Hepatocyte (in vitro differentiated cells): ENCODE measurements around the gene COQ4. TPM values are rescaled to one million over a fixed set of nuclear protein-coding genes. Genes with fewer than 3 reads are reported as not detected.

Source experiments
- DNase-seq: peaks from one replicate; pipeline ENCODE4 v3.0.0-alpha.2; 2016; ENCODE audit warnings: low spot score
- H2AFZ ChIP-seq: fragments of 200-600 bp; sonication (generic); 2 replicates; pipeline ENCODE4 v1.6.0; 2016; ENCODE audit warnings: antibody characterized with exemption, mild to moderate bottlenecking
- H3K27ac ChIP-seq: fragments of 200-600 bp; sonication (generic); 2 replicates; pipeline ENCODE4 v1.5.1; 2016; ENCODE audit warnings: mild to moderate bottlenecking
- H3K27me3 ChIP-seq: fragments of 200-600 bp; sonication (generic); 2 replicates; pipeline ENCODE4 v1.6.1; 2016
- H3K36me3 ChIP-seq: fragments of 200-600 bp; sonication (generic); replicated peaks from 2 replicates; pipeline ENCODE4 v1.5.1; 2016; ENCODE audit warnings: low read depth; ENCODE audit not compliant: insufficient read depth
- H3K4me1 ChIP-seq: fragments of 200-600 bp; sonication (generic); 2 replicates; pipeline ENCODE4 v1.5.1; 2016; ENCODE audit warnings: mild to moderate bottlenecking, moderate library complexity; ENCODE audit not compliant: insufficient read depth
- H3K4me2 ChIP-seq: fragments of 200-600 bp; sonication (generic); 2 replicates; pipeline ENCODE4 v1.6.0; 2016
- H3K4me3 ChIP-seq: fragments of 200-600 bp; sonication (generic); 2 replicates; pipeline ENCODE4 v1.5.1; 2016; ENCODE audit warnings: mild to moderate bottlenecking
- H3K79me2 ChIP-seq: fragments of 200-600 bp; sonication (generic); 2 replicates; pipeline ENCODE4 v1.6.0; 2017; ENCODE audit warnings: mild to moderate bottlenecking
- H3K9me2 ChIP-seq: fragments of 200-600 bp; sonication (generic); replicated peaks from 2 replicates; pipeline ENCODE4 v1.6.0; 2017; ENCODE audit warnings: mild to moderate bottlenecking; ENCODE audit not compliant: insufficient read depth
- H3K9me3 ChIP-seq: fragments of 200-600 bp; sonication (generic); 2 replicates; pipeline ENCODE4 v1.5.1; 2016; ENCODE audit warnings: low read depth, mild to moderate bottlenecking
- H4K20me1 ChIP-seq: fragments of 200-600 bp; sonication (generic); 2 replicates; pipeline ENCODE4 v1.6.0; 2016; ENCODE audit warnings: mild to moderate bottlenecking; ENCODE audit not compliant: insufficient read depth, poor library complexity, severe bottlenecking
- EZH2 ChIP-seq: fragments of 200-600 bp; sonication (generic); IDR thresholded peaks from 2 replicates; pipeline ENCODE4 v1.6.1; 2016; ENCODE audit warnings: antibody characterized with exemption, mild to moderate bottlenecking, borderline replicate concordance
- EZH2phosphoT487 ChIP-seq: fragments of 200-600 bp; sonication (generic); IDR thresholded peaks from one replicate; pipeline ENCODE4 v1.6.1; 2018; ENCODE audit warnings: antibody characterized with exemption, mild to moderate bottlenecking, low read depth, moderate library complexity; ENCODE audit not compliant: unreplicated experiment, severe bottlenecking
- WGBS: methylation state at CpG from one replicate; pipeline ENCODE4 v1.1.6; 2016; ENCODE audit warnings: low lambda C conversion rate; ENCODE audit errors: missing lambda C conversion rate; 5-methylcytosine and 5-hydroxymethylcytosine counted together
- polyA plus RNA-seq: library from polyadenylated mRNA; unstranded; fragments of >200 nt; fragmentation: Nextera tagmentation; extraction: Ambion mirVana; gene quantifications from 2 replicates; pipeline ENCODE4 v1.2.1, GENCODE V29; 2016
- total RNA-seq: library from RNA; depleted of rRNA; stranded (reverse); fragments of >200 nt; gene quantifications from 2 replicates; pipeline ENCODE4 v1.2.3, GENCODE V29; 2014
- TF ChIP-seq, protein P1 (sequence below): fragments of 200-600 bp; sonication (generic); IDR thresholded peaks from 2 replicates; pipeline ENCODE4 v1.5.1; 2016; ENCODE audit warnings: antibody characterized with exemption, mild to moderate bottlenecking; ENCODE audit not compliant: poor library complexity

The COQ4 gene
- total and polyA plus RNA-seq, 2 experiments from 2014 or later = 35.2 to 40.9 TPM

- no peaks in the 10 kb centered on the region for H3K36me3 ChIP-seq
- H3K4me1 ChIP-seq = peaks cover 7% of the 10 kb centered on the region
- TF ChIP-seq, protein P1, sequence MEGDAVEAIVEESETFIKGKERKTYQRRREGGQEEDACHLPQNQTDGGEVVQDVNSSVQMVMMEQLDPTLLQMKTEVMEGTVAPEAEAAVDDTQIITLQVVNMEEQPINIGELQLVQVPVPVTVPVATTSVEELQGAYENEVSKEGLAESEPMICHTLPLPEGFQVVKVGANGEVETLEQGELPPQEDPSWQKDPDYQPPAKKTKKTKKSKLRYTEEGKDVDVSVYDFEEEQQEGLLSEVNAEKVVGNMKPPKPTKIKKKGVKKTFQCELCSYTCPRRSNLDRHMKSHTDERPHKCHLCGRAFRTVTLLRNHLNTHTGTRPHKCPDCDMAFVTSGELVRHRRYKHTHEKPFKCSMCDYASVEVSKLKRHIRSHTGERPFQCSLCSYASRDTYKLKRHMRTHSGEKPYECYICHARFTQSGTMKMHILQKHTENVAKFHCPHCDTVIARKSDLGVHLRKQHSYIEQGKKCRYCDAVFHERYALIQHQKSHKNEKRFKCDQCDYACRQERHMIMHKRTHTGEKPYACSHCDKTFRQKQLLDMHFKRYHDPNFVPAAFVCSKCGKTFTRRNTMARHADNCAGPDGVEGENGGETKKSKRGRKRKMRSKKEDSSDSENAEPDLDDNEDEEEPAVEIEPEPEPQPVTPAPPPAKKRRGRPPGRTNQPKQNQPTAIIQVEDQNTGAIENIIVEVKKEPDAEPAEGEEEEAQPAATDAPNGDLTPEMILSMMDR = peak; percentile 62
- TF ChIP-seq EZH2 = no peak
- H3K4me3 ChIP-seq = peak overlapping the region; percentile 88
- peak overlapping the region; percentile 98 for H3K4me2 ChIP-seq
- peak; percentile 82 for DNase-seq
- peak overlapping the region; percentile 81 for H3K27ac ChIP-seq
- H2AFZ ChIP-seq = peak overlapping the region; percentile 86
- H4K20me1 ChIP-seq = no peaks in the 10 kb centered on the region
- H3K79me2 ChIP-seq = peaks cover 4% of the 10 kb centered on the region
- H3K27me3 ChIP-seq = no peaks in the 10 kb centered on the region
- no peaks in the 10 kb centered on the region for H3K9me3 ChIP-seq
- WGBS = 33% methylated on average over 13 of the region's 13 CpGs
- no peaks in the 10 kb centered on the region for H3K9me2 ChIP-seq
Measured at GRCh38 chr9:128341435-128341849, 18.8 kb downstream of the COQ4 start.

DNA sequence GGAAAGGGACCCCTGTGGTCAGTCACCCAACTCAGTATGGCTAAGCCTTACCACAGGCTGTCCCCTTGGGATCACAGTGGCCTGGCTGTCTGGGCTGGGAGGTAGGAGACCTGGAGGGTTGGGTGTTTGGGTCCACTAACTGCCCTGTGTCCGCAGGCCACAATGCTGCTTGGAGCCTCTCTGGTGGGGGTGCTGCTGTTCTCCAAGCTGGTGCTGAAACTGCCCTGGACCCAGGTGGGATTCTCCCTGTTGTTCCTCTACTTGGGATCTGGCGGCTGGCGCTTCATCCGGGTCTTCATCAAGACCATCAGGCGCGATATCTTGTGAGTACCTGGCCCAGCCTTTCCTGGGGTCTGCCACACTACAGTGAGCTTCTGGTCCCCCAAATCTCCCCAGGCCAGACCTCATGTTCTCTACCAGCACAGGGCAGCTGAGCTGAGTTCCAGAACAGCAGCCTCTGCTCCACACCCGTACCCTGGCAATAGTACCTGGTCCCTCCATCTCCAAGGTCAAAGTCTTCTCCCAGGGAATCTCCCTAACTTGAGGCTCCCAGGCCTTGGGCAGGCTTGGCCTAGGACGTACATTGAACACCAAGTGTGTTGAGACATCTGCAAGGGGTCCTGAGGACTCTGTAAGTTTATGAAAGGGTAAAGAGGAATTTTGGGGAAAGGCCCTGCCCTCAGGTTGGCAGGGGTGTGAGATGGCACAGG, 20.5 kb downstream of the COQ4 start:
- no peaks in the 10 kb centered on the region for H3K27me3 ChIP-seq
- H3K9me2 ChIP-seq = no peaks in the 10 kb centered on the region
- H3K36me3 ChIP-seq = no peaks in the 10 kb centered on the region
- no peak for DNase-seq
- no peak overlapping the region for H3K27ac ChIP-seq
- H2AFZ ChIP-seq = no peak overlapping the region
- TF ChIP-seq, protein P1 = no peak
- TF ChIP-seq EZH2phosphoT487 (no peak), EZH2 (no peak)
- H3K4me1 ChIP-seq = peaks cover 7% of the 10 kb centered on the region
- WGBS = 94% methylated on average over 8 of the region's 8 CpGs
- peaks cover 4% of the 10 kb centered on the region for H3K79me2 ChIP-seq
- no peaks in the 10 kb centered on the region for H4K20me1 ChIP-seq
- no peaks in the 10 kb centered on the region for H3K9me3 ChIP-seq
- H3K4me2 ChIP-seq = no peak overlapping the region
- H3K4me3 ChIP-seq = no peak overlapping the region

GRCh38 chr9:128343855-128344254, 21.2 kb downstream of the COQ4 start:
- Histone ChIP-seq H3K36me3 (no peaks in the 10 kb centered on the region), H2AFZ (no peak overlapping the region), H3K27me3 (no peaks in the 10 kb centered on the region), H3K9me3 (no peaks in the 10 kb centered on the region), H3K4me3 (no peak overlapping the region), H4K20me1 (no peaks in the 10 kb centered on the region), H3K4me1 (peaks cover 7% of the 10 kb centered on the region), H3K79me2 (peaks cover 4% of the 10 kb centered on the region), H3K27ac (no peak overlapping the region), H3K9me2 (no peaks in the 10 kb centered on the region), H3K4me2 (no peak overlapping the region)
- WGBS = 100% methylated on average over 4 of the region's 4 CpGs
- TF ChIP-seq EZH2phosphoT487 (no peak), EZH2 (no peak)
- TF ChIP-seq, protein P1 = no peak
- DNase-seq = no peak
